LNCaP clone FGC (cell line): Measurements from ENCODE around the gene AP1S3.
"Not testable (repeated sequence)": the region's sequence is repeated elsewhere in the genome, so short reads cannot be mapped to it uniquely, and the experiment has no call there.

Experiments
- DNase-seq: peaks from one replicate; pipeline ENCODE4 v3.0.0-alpha.2; 2011; ENCODE audit warnings: low read depth
- H3K4me3 ChIP-seq: 2 replicates; pipeline ENCODE4 v1.5.1; 2011; ENCODE audit warnings: mild to moderate bottlenecking, low read depth, low read length, control low read depth
- CTCF ChIP-seq: IDR thresholded peaks from 2 replicates; pipeline ENCODE4 v1.5.1; 2012; ENCODE audit warnings: mild to moderate bottlenecking; ENCODE audit not compliant: control insufficient read depth, insufficient read depth; ENCODE audit errors: extremely low read depth

AP1S3 gene

GRCh38 chr2:223789423-223789822, 48.0 kb downstream of the AP1S3 start:
- no peak for DNase-seq
- H3K4me3 ChIP-seq: no peak overlapping the region
- TF ChIP-seq CTCF: no peak

- DNase-seq: no peak
- TF ChIP-seq CTCF: no peak
- no peak overlapping the region for H3K4me3 ChIP-seq
These were observed 48.6 kb downstream of the AP1S3 start for GRCh38 chr2:223788826-223789225.

- not testable (repeated sequence) for DNase-seq, H3K4me3 ChIP-seq
These were observed 49.3 kb downstream of the AP1S3 start for GRCh38 chr2:223788106-223788505.

- DNase-seq: no peak
- TF ChIP-seq CTCF: no peak
- no peak overlapping the region for H3K4me3 ChIP-seq
These were observed 50.0 kb downstream of the AP1S3 start for GRCh38 chr2:223787358-223787757.

GRCh38 chr2:223786943-223787342, 50.4 kb downstream of the AP1S3 start:
- H3K4me3 ChIP-seq: no peak overlapping the region
- no peak for TF ChIP-seq CTCF
- no peak for DNase-seq

- TF ChIP-seq CTCF: no peak
- no peak for DNase-seq
- no peak overlapping the region for H3K4me3 ChIP-seq
These were observed 51.1 kb downstream of the AP1S3 start for GRCh38 chr2:223786236-223786635.

GRCh38 chr2:223784221-223784772, 53.1 kb downstream of the AP1S3 start:
- no peak for TF ChIP-seq CTCF
- DNase-seq: no peak
- no peak overlapping the region for H3K4me3 ChIP-seq
